Natural killer cell (primary cell): ENCODE measurements around the gene COL4A1. TPM values are rescaled to one million over a fixed set of nuclear protein-coding genes. Genes with fewer than 3 reads are reported as not detected.

Experiments
- ATAC-seq, 3 donors: fragments of 150-1000 bp in 2 of 3; fragments of 200-7000 bp in 1 of 3; cut with Tn5 transposase; 1 replicate in 1 of 3; 2 replicates in 2 of 3; pipeline ENCODE4 v1.10.0; 2021; ENCODE audit warnings: mild to moderate bottlenecking in 2 of 3, moderate library complexity in 2 of 3
- DNase-seq, 2 donors: peaks; one replicate each; pipeline versions ENCODE4 v3.0.0 to v3.0.0-alpha.2; 2013 to 2021; ENCODE audit warnings: mixed read lengths in 1 of 2
- H3K27ac ChIP-seq: one replicate; pipeline ENCODE4 v1.5.1; 2013; ENCODE audit warnings: mild to moderate bottlenecking, low read length
- H3K27me3 ChIP-seq: one replicate; pipeline ENCODE4 v1.6.1; 2013; ENCODE audit warnings: low read length; ENCODE audit not compliant: control insufficient read depth, insufficient read depth
- H3K36me3 ChIP-seq: one replicate; pipeline ENCODE4 v1.6.1; 2013; ENCODE audit warnings: low read length; ENCODE audit not compliant: control insufficient read depth, insufficient read depth
- H3K4me1 ChIP-seq: one replicate; pipeline ENCODE4 v1.6.1; 2013; ENCODE audit warnings: low read length; ENCODE audit not compliant: control insufficient read depth, insufficient read depth
- H3K4me3 ChIP-seq: one replicate; pipeline ENCODE4 v1.5.1; 2013; ENCODE audit warnings: low read length
- H3K9me3 ChIP-seq: one replicate; pipeline ENCODE4 v1.6.1; 2013; ENCODE audit warnings: low read length; ENCODE audit not compliant: control insufficient read depth, insufficient read depth
- H3K27ac Mint-ChIP-seq, 2 donors: one replicate each; pipeline ENCODE4 v1.8.0; 2022; ENCODE audit warnings: mild to moderate bottlenecking in 2 of 2, mixed read lengths in 2 of 2, moderate library complexity in 1 of 2
- H3K27me3 Mint-ChIP-seq, 2 donors: one replicate each; pipeline ENCODE4 v1.8.0; 2022; ENCODE audit warnings: low read depth in 2 of 2, mixed read lengths in 2 of 2
- H3K36me3 Mint-ChIP-seq: one replicate; pipeline ENCODE4 v1.8.0; 2022; ENCODE audit warnings: mixed read lengths
- H3K4me1 Mint-ChIP-seq, 2 donors: one replicate each; pipeline ENCODE4 v1.8.0; 2022; ENCODE audit warnings: mixed read lengths in 2 of 2
- H3K4me3 Mint-ChIP-seq: one replicate; pipeline ENCODE4 v1.8.0; 2022; ENCODE audit warnings: mild to moderate bottlenecking, moderate library complexity, mixed read lengths
- H3K9me3 Mint-ChIP-seq, 2 donors: one replicate each; pipeline ENCODE4 v1.8.0; 2022; ENCODE audit warnings: mixed read lengths in 2 of 2
- CTCF ChIP-seq: fragments of 200-600 bp; IDR thresholded peaks from one replicate; pipeline ENCODE4 v1.8.0; 2022; ENCODE audit warnings: antibody characterized with exemption
- WGBS: methylation state at CpG from one replicate; pipeline ENCODE4 v1.1.7; 2013; ENCODE audit warnings: missing lambda C conversion rate; ENCODE audit not compliant: insufficient coverage; 5-methylcytosine and 5-hydroxymethylcytosine counted together
- intact Hi-C: fragments of 100-400 bp; cut with micrococcal nuclease; formaldehyde crosslinking; loops from one replicate; pipeline ENCODE4 v1.14.2; 2022
- total RNA-seq, 4 donors: library from RNA; stranded (reverse); fragments of 120-200 nt in 1 of 4; gene quantifications; one replicate each; pipeline versions ENCODE4 v1.2.3 to v1.2.4, GENCODE V29; 2013 to 2022

Gene COL4A1
- total RNA-seq, 3 donors from 2014 or later (not counting 1 experiment from before 2014, with no cell fraction given) = not detected

- no peaks in the 10 kb centered on the region for H3K36me3 Mint-ChIP-seq
- H3K4me3 ChIP-seq = no peak overlapping the region
- no peak for TF ChIP-seq CTCF
- H3K27me3 Mint-ChIP-seq = peaks cover 3 to 6% of the 10 kb centered on the region in 2 donors
- H3K9me3 Mint-ChIP-seq = peaks cover 0 to 2% of the 10 kb centered on the region in 2 donors
- H3K36me3 ChIP-seq = no peaks in the 10 kb centered on the region
- intact Hi-C loops = no loop called here
- no peak overlapping the region for H3K27ac ChIP-seq
- H3K4me3 Mint-ChIP-seq = peak overlapping the region; percentile 86
- peak overlapping the region in 1 of 2 donors; percentile 70 for H3K27ac Mint-ChIP-seq
- H3K4me1 Mint-ChIP-seq = peaks cover 9 to 11% of the 10 kb centered on the region in 2 donors
- 50% methylated on average over 11 of the region's 16 CpGs for WGBS
- DNase-seq = no peak
- ATAC-seq = peak in 1 of 3 donors; percentile 8
- no peaks in the 10 kb centered on the region for H3K9me3 ChIP-seq
- H3K4me1 ChIP-seq = peaks cover 12% of the 10 kb centered on the region
- H3K27me3 ChIP-seq = no peaks in the 10 kb centered on the region
These were observed 170.0 kb downstream of the COL4A1 start for GRCh38 chr13:110136660-110137585.

GRCh38 chr13:110135977-110136597 lies 170.9 kb downstream of the COL4A1 start:
- Mint-ChIP-seq H3K27me3 (peaks cover 0 to 6% of the 10 kb centered on the region in 2 donors), H3K27ac (no peak overlapping the region), H3K36me3 (no peaks in the 10 kb centered on the region), H3K4me3 (no peak overlapping the region), H3K9me3 (peaks cover 0 to 2% of the 10 kb centered on the region in 2 donors), H3K4me1 (peaks cover 9 to 11% of the 10 kb centered on the region in 2 donors)
- Histone ChIP-seq H3K36me3 (no peaks in the 10 kb centered on the region), H3K4me1 (peaks cover 12% of the 10 kb centered on the region), H3K4me3 (no peak overlapping the region), H3K9me3 (no peaks in the 10 kb centered on the region), H3K27ac (no peak overlapping the region), H3K27me3 (no peaks in the 10 kb centered on the region)
- intact Hi-C loops = no loop called here
- DNase-seq (no peak), ATAC-seq (no peak)
- no peak for TF ChIP-seq CTCF
- 79% methylated on average over 5 of the region's 5 CpGs for WGBS

- intact Hi-C loops = no loop called here
- WGBS = 49% methylated on average over 8 of the region's 8 CpGs
- no peak overlapping the region for H3K27ac Mint-ChIP-seq
- ATAC-seq = no peak
- Histone ChIP-seq H3K4me1 (peaks cover 12% of the 10 kb centered on the region), H3K36me3 (no peaks in the 10 kb centered on the region), H3K27ac (no peak overlapping the region), H3K4me3 (no peak overlapping the region), H3K9me3 (no peaks in the 10 kb centered on the region), H3K27me3 (no peaks in the 10 kb centered on the region)
- DNase-seq = no peak
- H3K36me3 Mint-ChIP-seq = no peaks in the 10 kb centered on the region
- peaks cover 9 to 11% of the 10 kb centered on the region in 2 donors for H3K4me1 Mint-ChIP-seq
- peaks cover 0 to 16% of the 10 kb centered on the region in 2 donors for H3K27me3 Mint-ChIP-seq
- TF ChIP-seq CTCF = no peak
- H3K4me3 Mint-ChIP-seq = no peak overlapping the region
- no peaks in the 10 kb centered on the region for H3K9me3 Mint-ChIP-seq
These were observed 172.2 kb downstream of the COL4A1 start for GRCh38 chr13:110134801-110135200.
